Astrocyte (in vitro differentiated cells and primary cell): ENCODE measurements around the gene ZMIZ1.

Experiments
- CTCF ChIP-seq: IDR thresholded peaks from 2 replicates; pipeline ENCODE4 v1.5.1; 2011; ENCODE audit warnings: low read depth, mild to moderate bottlenecking, inconsistent platforms, low read length, moderate library complexity; ENCODE audit not compliant: insufficient read depth
- EZH2 ChIP-seq: IDR thresholded peaks from 2 replicates; pipeline ENCODE4 v1.6.1; 2012; ENCODE audit warnings: mild to moderate bottlenecking, low read length, inconsistent platforms; ENCODE audit not compliant: insufficient read depth

- TF ChIP-seq CTCF (no peak), EZH2 (no peak)
Observed at GRCh38 chr10:79248341-79249185, 179.8 kb downstream of the ZMIZ1 start.
